Measurements from ENCODE around the gene PTPN14.

DNA sequence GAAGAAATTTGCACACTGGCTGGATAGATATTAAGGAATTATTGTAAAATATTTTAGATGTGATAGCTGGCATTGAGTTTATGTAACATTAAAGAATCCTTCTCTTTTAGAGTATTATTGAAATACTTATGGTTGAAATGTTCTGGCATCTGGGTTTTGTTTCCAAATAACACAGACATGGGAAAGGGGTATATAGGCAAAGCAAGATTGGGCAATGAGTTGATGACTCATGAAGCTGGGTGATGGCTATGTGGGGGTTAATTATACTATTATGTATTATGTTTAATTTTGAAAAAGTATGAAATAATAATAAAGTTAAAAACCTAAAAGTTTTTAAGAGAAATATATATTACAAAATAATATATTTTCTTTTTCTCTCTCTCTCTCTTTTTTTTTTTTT, 12.5 kb upstream of the PTPN14 start:
- TF ChIP-seq, protein P1, sequence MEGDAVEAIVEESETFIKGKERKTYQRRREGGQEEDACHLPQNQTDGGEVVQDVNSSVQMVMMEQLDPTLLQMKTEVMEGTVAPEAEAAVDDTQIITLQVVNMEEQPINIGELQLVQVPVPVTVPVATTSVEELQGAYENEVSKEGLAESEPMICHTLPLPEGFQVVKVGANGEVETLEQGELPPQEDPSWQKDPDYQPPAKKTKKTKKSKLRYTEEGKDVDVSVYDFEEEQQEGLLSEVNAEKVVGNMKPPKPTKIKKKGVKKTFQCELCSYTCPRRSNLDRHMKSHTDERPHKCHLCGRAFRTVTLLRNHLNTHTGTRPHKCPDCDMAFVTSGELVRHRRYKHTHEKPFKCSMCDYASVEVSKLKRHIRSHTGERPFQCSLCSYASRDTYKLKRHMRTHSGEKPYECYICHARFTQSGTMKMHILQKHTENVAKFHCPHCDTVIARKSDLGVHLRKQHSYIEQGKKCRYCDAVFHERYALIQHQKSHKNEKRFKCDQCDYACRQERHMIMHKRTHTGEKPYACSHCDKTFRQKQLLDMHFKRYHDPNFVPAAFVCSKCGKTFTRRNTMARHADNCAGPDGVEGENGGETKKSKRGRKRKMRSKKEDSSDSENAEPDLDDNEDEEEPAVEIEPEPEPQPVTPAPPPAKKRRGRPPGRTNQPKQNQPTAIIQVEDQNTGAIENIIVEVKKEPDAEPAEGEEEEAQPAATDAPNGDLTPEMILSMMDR (conservative IDR thresholded peaks at IDR 0.05), result no peak
- TF ChIP-seq ZFX (IDR thresholded peaks at IDR 0.05), result no peak

All from C4-2B (cell line).